ENCODE data around the gene ETV1.

Gene ETV1

DNA sequence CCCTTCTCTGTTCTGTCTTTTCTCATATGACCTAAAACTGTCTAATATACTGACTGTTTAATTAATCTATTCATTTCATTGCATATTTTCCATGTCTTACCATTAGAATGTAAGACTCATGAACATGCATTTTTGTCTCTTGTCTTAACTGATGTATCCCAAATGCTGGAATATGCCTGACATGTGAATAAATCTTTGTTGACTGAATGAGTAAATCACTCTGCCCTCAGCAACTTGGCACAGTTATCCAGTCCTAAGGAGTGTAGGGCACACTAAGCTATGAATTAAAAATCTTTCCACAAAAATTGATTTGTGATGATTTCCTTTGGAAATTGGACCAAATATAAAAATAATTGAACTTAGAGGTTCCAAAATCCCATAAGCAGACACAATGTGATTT lies 111.3 kb downstream of the ETV1 start:
- Histone ChIP-seq H3K9me3 (replicated peaks; ENCODE audit: insufficient read depth, low read length) (no peaks in the 10 kb centered on the region), H3K36me3 (replicated peaks; ENCODE audit: insufficient read depth, low read length) (no peaks in the 10 kb centered on the region), H3K4me3 (ENCODE audit: low read length) (no peak overlapping the region), H2AFZ (ENCODE audit: low read length) (no peak overlapping the region), H3K27me3 (replicated peaks; ENCODE audit: insufficient read depth, low read length) (no peaks in the 10 kb centered on the region), H4K20me1 (ENCODE audit: insufficient read depth, low read length) (no peaks in the 10 kb centered on the region), H3K4me2 (ENCODE audit: low read depth, low read length) (no peak overlapping the region), H3K79me2 (ENCODE audit: low read length) (no peaks in the 10 kb centered on the region), H3K4me1 (ENCODE audit: low read length) (no peaks in the 10 kb centered on the region), H3K27ac (ENCODE audit: low read length) (no peak overlapping the region), H3K9ac (ENCODE audit: low read length) (no peak overlapping the region), H3K9me2 (replicated peaks; ENCODE audit: insufficient read depth, low read length) (no peaks in the 10 kb centered on the region), H3F3A (ENCODE audit: insufficient read depth, low read length) (no peaks in the 10 kb centered on the region)
- DNase-seq: no peak
- TF ChIP-seq EZH2phosphoT487 (IDR thresholded peaks at IDR 0.05; ENCODE audit: low read length) (no peak), EZH2 (optimal IDR thresholded peaks at IDR 0.05; ENCODE audit: low read depth, low read length) (no peak)
- TF ChIP-seq, protein P1, sequence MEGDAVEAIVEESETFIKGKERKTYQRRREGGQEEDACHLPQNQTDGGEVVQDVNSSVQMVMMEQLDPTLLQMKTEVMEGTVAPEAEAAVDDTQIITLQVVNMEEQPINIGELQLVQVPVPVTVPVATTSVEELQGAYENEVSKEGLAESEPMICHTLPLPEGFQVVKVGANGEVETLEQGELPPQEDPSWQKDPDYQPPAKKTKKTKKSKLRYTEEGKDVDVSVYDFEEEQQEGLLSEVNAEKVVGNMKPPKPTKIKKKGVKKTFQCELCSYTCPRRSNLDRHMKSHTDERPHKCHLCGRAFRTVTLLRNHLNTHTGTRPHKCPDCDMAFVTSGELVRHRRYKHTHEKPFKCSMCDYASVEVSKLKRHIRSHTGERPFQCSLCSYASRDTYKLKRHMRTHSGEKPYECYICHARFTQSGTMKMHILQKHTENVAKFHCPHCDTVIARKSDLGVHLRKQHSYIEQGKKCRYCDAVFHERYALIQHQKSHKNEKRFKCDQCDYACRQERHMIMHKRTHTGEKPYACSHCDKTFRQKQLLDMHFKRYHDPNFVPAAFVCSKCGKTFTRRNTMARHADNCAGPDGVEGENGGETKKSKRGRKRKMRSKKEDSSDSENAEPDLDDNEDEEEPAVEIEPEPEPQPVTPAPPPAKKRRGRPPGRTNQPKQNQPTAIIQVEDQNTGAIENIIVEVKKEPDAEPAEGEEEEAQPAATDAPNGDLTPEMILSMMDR (IDR thresholded peaks at IDR 0.05; ENCODE audit: low read length): no peak

DNA sequence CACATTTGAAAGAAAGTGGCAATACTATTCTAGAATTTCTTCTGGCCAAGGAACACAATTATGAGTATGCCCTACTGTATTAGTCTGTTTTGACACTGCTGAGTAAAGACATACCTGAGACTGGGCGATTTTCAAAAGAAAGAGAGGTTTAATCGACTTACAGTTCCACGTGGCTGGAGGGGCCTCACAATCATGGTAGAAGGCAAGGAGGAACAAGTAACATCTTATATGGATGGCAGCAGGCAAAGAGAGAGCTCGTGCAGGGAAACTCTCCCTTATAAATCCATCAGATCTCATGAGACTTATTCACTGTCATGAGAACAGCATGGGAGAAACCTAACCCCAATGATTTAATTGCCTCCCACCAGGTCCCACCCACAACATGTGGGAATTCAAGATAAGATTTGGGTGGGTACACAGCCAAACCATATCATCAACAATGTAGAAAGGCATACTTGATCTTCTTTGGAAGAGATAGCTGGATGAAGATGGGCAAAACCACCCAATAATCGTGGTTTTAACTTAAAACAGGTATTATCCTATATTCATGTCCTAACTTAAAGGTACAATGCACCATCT lies 113.9 kb downstream of the ETV1 start:
- no peaks in the 10 kb centered on the region for H3K79me2 ChIP-seq (ENCODE audit: low read length)
- no peaks in the 10 kb centered on the region for H4K20me1 ChIP-seq (ENCODE audit: insufficient read depth, low read length)
- TF ChIP-seq EZH2 (optimal IDR thresholded peaks at IDR 0.05; ENCODE audit: low read depth, low read length): no peak
- TF ChIP-seq, protein P1 (IDR thresholded peaks at IDR 0.05; ENCODE audit: low read length): no peak
- TF ChIP-seq EZH2phosphoT487 (IDR thresholded peaks at IDR 0.05; ENCODE audit: low read length): no peak
- H3K9me3 ChIP-seq (replicated peaks; ENCODE audit: insufficient read depth, low read length): no peaks in the 10 kb centered on the region
- no peak overlapping the region for H3K27ac ChIP-seq (ENCODE audit: low read length)
- no peaks in the 10 kb centered on the region for H3K9me2 ChIP-seq (replicated peaks; ENCODE audit: insufficient read depth, low read length)
- H3K4me3 ChIP-seq (ENCODE audit: low read length): no peak overlapping the region
- no peak overlapping the region for H3K9ac ChIP-seq (ENCODE audit: low read length)
- DNase-seq: no peak
- no peak overlapping the region for H3K4me2 ChIP-seq (ENCODE audit: low read depth, low read length)
- no peaks in the 10 kb centered on the region for H3K4me1 ChIP-seq (ENCODE audit: low read length)
- no peaks in the 10 kb centered on the region for H3F3A ChIP-seq (ENCODE audit: insufficient read depth, low read length)
- no peaks in the 10 kb centered on the region for H3K27me3 ChIP-seq (replicated peaks; ENCODE audit: insufficient read depth, low read length)
- no peaks in the 10 kb centered on the region for H3K36me3 ChIP-seq (replicated peaks; ENCODE audit: insufficient read depth, low read length)
- H2AFZ ChIP-seq (ENCODE audit: low read length): no peak overlapping the region

DNA sequence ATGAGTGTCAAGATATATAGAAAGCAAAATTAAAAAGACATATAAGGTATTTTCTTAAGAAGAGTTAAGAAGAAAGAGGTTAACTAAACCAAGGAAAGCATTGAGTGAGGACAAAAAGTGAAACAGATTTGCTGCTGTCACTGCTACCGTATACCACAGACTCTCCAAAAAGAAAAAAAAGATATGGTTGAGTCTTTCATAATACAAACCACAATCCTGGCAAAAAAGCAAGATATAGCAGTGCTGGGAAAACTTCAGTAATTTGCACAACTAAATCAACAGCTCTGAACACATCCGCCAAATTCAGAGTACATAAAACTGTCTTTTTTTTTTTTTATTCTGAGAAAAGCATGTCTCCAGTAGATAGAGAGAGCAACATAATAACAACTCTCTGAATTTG lies 114.7 kb downstream of the ETV1 start:
- TF ChIP-seq EZH2 (optimal IDR thresholded peaks at IDR 0.05; ENCODE audit: low read depth, low read length) (no peak), EZH2phosphoT487 (IDR thresholded peaks at IDR 0.05; ENCODE audit: low read length) (no peak)
- TF ChIP-seq, protein P1 (IDR thresholded peaks at IDR 0.05; ENCODE audit: low read length): no peak
- H4K20me1 ChIP-seq (ENCODE audit: insufficient read depth, low read length): no peaks in the 10 kb centered on the region
- H3K27ac ChIP-seq (ENCODE audit: low read length): no peak overlapping the region
- no peak overlapping the region for H3K4me2 ChIP-seq (ENCODE audit: low read depth, low read length)
- no peaks in the 10 kb centered on the region for H3K4me1 ChIP-seq (ENCODE audit: low read length)
- no peaks in the 10 kb centered on the region for H3K9me2 ChIP-seq (replicated peaks; ENCODE audit: insufficient read depth, low read length)
- DNase-seq: no peak
- H3K9me3 ChIP-seq (replicated peaks; ENCODE audit: insufficient read depth, low read length): no peaks in the 10 kb centered on the region
- H3K27me3 ChIP-seq (replicated peaks; ENCODE audit: insufficient read depth, low read length): no peaks in the 10 kb centered on the region
- H3K79me2 ChIP-seq (ENCODE audit: low read length): no peaks in the 10 kb centered on the region
- H3K36me3 ChIP-seq (replicated peaks; ENCODE audit: insufficient read depth, low read length): no peaks in the 10 kb centered on the region
- no peak overlapping the region for H3K4me3 ChIP-seq (ENCODE audit: low read length)
- no peaks in the 10 kb centered on the region for H3F3A ChIP-seq (ENCODE audit: insufficient read depth, low read length)
- H2AFZ ChIP-seq (ENCODE audit: low read length): no peak overlapping the region
- no peak overlapping the region for H3K9ac ChIP-seq (ENCODE audit: low read length)

Data from MM.1S (cell line).